ENCODE measurements around the gene ARHGAP26.

DNA sequence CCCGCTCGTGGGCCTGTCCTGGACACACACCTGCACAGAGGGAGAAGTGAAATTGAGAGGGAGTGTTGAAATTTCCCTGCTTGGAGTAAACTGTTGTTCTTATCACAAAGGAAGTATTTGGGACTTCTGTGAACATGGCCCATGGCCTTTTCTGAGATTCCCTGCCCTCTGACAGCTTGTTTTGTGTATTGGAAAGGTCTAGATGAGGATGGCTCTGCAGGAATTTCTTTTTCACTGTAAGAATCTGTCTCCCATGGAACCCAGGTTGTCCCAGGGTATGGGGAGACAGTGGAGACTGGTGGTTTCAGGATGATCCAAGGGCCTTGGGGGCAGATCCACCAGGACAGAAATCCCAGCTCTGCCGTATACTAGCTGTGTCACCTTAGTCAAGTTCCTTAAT lies 121.8 kb downstream of the ARHGAP26 start:
- TF ChIP-seq SIN3A (IDR thresholded peaks at IDR 0.05; ENCODE audit: borderline replicate concordance, insufficient read depth, low read length) (no peak), POLR2AphosphoS5 (IDR thresholded peaks at IDR 0.05; ENCODE audit: low read depth, low read length) (no peak), TAF1 (IDR thresholded peaks at IDR 0.05; ENCODE audit: borderline replicate concordance, insufficient read depth, low read length) (no peak), FOXP2 (optimal IDR thresholded peaks at IDR 0.05; ENCODE audit: borderline replicate concordance, extremely low read depth, extremely low read length, insufficient read depth) (no peak)
- TF ChIP-seq, protein P1, sequence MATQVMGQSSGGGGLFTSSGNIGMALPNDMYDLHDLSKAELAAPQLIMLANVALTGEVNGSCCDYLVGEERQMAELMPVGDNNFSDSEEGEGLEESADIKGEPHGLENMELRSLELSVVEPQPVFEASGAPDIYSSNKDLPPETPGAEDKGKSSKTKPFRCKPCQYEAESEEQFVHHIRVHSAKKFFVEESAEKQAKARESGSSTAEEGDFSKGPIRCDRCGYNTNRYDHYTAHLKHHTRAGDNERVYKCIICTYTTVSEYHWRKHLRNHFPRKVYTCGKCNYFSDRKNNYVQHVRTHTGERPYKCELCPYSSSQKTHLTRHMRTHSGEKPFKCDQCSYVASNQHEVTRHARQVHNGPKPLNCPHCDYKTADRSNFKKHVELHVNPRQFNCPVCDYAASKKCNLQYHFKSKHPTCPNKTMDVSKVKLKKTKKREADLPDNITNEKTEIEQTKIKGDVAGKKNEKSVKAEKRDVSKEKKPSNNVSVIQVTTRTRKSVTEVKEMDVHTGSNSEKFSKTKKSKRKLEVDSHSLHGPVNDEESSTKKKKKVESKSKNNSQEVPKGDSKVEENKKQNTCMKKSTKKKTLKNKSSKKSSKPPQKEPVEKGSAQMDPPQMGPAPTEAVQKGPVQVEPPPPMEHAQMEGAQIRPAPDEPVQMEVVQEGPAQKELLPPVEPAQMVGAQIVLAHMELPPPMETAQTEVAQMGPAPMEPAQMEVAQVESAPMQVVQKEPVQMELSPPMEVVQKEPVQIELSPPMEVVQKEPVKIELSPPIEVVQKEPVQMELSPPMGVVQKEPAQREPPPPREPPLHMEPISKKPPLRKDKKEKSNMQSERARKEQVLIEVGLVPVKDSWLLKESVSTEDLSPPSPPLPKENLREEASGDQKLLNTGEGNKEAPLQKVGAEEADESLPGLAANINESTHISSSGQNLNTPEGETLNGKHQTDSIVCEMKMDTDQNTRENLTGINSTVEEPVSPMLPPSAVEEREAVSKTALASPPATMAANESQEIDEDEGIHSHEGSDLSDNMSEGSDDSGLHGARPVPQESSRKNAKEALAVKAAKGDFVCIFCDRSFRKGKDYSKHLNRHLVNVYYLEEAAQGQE (IDR thresholded peaks at IDR 0.05; ENCODE audit: insufficient read depth in 1 of 2, low read depth in 2 of 2, low read length in 2 of 2): no peak

Data from PFSK-1 (cell line).